ENCODE results near the gene MPHOSPH6.

GRCh38 chr16:82116535-82116934 is 53.5 kb downstream of the MPHOSPH6 start:
- no peak for TF ChIP-seq CTCF (IDR thresholded peaks at IDR 0.05; ENCODE audit: insufficient read depth, low read depth, low read length)
- no peak for TF ChIP-seq EZH2 (IDR thresholded peaks at IDR 0.05; ENCODE audit: insufficient read depth, low read length)

Data from astrocyte (in vitro differentiated cells and primary cell).